ENCODE results near the gene SUGCT.

DNA sequence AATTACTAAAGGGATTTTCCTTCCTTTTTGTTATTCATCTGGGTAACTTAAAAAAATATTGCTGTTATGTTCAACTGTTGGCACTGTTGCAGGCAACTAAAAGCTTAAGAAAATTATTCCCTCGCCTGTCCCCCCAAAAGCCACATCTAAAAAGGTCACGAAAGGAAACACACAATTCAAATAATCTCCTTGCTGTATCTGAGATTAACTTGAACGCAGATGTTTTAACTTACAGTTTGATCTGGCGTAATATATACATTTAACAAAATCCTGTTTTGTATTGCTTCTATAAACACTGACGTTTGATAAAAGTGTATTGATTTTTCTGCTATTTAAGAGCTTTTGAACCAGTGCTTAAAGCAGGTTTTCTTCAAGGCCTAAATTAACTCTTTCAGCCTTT, 432.1 kb downstream of the SUGCT start:
- TF ChIP-seq, protein P1, sequence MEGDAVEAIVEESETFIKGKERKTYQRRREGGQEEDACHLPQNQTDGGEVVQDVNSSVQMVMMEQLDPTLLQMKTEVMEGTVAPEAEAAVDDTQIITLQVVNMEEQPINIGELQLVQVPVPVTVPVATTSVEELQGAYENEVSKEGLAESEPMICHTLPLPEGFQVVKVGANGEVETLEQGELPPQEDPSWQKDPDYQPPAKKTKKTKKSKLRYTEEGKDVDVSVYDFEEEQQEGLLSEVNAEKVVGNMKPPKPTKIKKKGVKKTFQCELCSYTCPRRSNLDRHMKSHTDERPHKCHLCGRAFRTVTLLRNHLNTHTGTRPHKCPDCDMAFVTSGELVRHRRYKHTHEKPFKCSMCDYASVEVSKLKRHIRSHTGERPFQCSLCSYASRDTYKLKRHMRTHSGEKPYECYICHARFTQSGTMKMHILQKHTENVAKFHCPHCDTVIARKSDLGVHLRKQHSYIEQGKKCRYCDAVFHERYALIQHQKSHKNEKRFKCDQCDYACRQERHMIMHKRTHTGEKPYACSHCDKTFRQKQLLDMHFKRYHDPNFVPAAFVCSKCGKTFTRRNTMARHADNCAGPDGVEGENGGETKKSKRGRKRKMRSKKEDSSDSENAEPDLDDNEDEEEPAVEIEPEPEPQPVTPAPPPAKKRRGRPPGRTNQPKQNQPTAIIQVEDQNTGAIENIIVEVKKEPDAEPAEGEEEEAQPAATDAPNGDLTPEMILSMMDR (IDR thresholded peaks at IDR 0.05) = no peak
- no peak for TF ChIP-seq POLR2A (IDR thresholded peaks at IDR 0.05)
